GM18858 (cell line): ENCODE measurements around the gene HPS3.
"Not testable (repeated sequence)": the region's sequence is repeated elsewhere in the genome, so short reads cannot be mapped to it uniquely, and the experiment has no call there.

Experiments
- ATAC-seq: cut with Tn5 transposase; IDR thresholded peaks from one replicate; pipeline ENCODE4 v1.9.1; 2021; ENCODE audit not compliant: unreplicated experiment

Gene HPS3, protein sequence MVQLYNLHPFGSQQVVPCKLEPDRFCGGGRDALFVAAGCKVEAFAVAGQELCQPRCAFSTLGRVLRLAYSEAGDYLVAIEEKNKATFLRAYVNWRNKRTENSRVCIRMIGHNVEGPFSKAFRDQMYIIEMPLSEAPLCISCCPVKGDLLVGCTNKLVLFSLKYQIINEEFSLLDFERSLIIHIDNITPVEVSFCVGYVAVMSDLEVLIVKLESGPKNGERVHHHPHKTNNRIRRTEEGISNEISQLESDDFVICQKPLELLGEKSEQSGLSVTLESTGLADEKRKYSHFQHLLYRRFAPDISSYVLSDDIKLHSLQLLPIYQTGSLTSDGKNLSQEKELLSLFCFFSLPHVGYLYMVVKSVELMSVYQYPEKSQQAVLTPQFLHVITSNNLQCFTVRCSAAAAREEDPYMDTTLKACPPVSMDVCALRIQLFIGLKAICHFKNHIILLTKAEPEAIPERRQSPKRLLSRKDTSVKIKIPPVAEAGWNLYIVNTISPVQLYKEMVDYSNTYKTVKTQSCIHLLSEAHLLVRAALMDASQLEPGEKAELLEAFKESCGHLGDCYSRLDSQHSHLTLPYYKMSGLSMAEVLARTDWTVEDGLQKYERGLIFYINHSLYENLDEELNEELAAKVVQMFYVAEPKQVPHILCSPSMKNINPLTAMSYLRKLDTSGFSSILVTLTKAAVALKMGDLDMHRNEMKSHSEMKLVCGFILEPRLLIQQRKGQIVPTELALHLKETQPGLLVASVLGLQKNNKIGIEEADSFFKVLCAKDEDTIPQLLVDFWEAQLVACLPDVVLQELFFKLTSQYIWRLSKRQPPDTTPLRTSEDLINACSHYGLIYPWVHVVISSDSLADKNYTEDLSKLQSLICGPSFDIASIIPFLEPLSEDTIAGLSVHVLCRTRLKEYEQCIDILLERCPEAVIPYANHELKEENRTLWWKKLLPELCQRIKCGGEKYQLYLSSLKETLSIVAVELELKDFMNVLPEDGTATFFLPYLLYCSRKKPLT

DNA sequence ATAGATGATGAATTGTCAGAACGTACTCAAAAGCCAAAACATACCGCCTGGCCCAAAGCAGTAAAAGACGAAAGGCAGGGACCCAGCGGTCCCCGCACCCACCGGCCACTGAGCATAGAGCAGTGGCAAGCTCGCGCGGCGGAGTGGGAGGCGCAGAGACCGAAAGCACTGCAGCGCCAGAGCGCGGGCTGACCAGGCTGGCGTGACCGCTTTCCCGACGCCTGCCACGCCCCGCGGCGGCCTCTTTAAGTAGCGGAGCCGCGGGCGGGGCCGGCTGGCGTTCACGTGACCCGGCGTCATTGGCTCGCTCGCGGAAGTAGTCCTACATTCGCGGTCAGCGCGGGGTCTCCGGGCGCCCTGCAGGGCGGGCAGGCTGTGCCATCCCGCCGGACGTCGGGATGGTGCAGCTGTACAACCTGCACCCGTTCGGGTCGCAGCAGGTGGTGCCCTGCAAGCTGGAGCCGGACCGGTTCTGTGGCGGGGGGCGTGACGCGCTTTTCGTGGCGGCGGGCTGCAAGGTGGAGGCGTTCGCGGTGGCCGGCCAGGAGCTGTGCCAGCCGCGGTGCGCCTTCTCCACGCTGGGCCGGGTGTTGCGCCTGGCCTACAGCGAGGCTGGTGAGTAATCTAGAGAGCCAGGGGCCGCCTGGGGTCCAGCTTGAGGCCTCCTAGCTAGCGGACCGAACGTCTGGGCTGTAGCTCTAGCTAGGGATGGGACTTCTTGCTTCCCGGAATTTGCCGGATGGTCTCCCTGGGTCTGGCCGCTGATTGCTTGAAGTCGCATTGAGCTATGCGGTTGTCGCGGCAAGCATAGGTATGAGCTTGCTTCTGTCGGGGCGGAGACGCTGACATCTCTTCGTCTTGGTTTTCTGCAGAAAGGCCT, at the start of gene HPS3:
Gene HPS3 (plus strand): TSS at position 313 of the 880 bp plus-strand sequence. CDS start 86 bp downstream, at position 399.
- peak; percentile 89 for ATAC-seq

DNA sequence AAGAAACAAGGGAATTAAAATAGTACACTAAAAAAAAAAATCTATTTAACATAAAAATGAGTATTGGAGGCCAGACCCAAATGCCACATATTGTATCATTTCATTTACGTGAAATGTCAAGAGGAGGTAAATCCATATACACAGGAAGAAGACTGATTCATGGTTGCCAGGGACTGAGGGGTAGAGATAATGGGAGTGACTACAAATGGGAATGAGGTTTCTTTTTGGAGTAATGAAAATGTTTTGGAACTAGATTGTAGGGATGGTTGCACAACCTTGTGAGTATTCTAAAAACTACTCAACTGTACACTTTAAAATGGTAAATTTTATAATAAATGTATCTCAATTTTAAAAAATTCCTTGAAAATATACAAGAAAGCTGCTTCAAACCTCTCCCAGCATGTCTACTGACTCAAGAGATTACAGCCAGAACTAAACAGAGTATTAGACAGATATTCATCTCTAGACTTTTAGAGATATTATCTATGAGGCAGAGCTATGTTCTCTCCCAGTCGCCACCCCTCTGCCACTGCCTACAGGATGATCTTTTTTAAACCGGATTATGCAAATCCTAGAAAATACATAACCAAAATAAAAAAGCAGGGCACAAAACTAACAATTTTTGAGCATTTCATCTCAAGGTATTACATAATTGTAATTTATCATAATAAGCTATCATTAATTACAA, 49.3 kb upstream of the HPS3 start:
- ATAC-seq: no peak

DNA sequence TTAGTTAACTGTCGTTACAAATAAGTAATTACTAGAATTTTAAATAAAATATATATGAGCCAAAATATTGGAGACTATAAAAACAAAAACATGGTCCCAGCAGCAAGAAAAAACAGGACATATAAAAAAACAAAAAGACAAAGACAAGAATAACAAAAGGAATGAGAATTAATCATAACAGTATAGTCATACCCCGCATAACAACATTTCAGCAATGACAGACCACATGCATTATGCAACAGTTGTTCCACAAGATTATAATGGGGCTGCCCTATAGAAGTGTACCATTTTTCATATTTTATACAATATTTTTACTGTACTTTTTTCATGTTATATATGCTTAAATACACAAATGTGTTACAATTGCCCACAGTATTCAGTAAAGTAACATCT, 48.7 kb upstream of the HPS3 start:
- no peak for ATAC-seq

DNA sequence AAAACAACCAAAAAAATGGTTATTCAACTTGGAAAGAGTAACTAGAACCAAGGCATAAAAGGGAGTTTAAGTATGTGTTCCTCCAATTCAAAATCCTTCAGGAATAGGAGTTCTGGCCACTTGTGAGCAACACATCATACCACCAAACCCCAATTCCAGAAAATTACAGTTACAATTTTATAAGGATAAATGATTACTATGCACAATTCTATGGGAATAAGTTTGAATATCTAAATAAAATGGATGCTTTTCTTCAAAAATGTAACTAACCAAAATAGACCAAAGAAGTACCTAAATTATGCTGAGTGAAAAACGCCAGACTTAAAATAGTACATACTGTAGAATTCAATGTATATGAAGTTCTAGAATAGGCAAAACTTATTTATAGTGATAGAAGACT, 47.7 kb upstream of the HPS3 start:
- ATAC-seq: no peak

DNA sequence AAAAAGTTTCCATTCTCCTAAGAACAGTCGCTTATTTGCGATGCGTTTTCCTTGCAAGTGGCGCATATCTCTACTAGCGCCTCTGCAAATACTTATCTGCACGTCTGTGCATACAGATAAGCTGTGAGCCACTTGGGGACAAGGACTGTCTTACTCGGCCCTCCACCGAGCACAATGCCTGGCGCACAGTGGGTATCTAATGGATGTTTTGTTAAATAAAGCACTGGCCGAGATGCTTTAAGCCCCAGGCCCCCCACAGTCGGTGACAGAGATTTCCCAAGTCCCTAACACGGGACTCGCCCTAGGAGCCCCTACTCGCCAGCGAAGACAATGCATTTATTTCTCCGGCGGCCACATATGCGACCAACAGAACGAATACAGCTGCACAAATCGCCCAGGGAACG, 43.6 kb upstream of the HPS3 start:
- ATAC-seq: peak; percentile 29

DNA sequence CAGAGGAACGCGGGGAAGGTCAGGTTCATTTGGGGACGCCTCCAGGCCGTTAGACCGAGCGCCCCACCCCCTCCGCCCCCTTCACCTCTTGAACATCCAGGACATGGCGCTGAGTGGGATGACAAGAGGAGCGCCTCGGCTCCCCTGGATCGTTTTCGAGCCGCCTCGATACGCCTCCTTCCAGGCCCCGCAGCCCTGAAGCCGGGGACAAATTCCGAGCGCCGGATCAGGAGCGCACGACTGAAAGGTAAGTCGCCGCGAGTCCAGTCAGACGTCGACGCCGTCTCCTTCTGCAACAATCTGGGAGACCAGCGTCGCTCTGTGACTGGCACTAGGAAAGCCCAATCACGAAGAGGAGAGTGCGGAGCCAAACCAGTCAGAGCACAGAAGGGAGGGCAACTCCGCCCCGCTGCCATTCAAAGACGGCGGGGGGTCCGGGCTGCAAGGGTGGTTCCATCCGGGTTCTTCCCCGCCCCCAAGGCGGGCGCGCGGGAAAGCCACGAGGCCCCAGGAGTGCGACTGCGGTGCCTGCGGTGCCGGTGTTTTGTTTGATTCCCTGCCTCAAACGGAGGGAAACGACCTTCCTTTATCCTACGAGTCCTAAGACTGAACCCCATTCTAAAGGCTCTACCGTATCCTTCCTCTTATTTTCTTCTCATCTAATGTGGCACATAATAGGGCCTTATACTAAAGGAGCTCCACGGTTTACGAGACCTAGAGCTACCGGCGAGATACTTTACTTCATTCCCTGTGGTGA, 43.0 kb upstream of the HPS3 start, which contains the start of gene HLTF:
Gene HLTF (minus strand): TSS at position 302 of the 757 bp plus-strand sequence. CDS start 197 bp downstream, at position 105.
- peak; percentile 96 for ATAC-seq

DNA sequence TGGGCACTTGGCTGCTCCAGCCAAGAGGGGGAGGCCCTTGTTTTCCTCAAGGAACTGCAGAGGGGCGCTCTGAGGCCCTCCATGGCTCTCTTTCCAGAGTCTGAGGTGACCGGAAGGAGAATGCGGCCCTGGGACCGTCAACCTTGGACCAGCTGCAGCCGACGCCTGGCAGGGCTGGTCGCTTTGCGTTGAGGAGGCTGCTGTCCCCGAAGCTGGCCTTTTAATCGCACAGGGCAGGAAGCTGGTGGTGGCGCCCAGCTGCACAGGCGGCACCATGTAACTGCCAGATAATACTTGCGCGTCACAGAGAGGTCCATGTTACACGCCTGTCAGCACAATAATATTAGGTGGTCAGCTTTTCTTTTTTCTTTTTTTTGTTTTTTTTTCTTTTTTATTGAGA, 42.2 kb upstream of the HPS3 start:
- ATAC-seq: no peak

DNA sequence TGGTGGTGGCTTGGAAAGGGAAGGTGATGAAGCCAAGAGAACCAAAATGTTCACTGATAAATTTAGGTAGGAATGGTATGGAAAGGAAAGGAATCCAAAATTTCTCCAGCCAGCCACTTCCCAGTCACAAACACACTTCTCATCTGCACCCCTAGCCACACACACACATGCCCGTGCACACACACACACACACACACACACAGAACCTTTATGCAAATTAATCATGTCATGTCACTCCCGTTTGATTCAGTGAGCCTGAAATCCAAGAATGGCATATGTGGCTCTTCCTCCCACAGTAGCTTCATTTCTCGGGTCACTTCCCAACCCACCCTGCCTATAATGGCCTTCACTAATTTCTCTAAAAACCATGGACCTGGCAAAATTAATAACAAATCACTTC, 40.0 kb upstream of the HPS3 start:
- ATAC-seq: no peak

DNA sequence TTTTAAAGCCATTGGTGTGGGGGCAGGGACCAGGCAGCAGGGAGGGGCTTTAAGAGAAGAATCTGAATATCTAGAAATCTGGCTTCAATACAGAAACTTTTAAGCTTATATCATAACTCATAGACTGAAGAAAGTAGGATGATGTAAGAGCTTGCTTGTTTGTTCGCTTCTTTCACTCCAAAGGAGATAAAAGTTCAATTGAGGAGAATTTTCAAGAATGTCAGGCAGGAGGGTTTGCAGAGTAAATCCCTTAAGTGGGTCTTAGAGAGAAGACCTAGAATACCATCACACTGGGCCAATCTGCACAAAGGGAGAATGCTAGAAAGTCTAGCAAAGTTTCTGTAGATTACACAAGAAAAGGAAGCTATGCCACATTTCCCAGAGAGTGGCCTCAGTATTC, 39.0 kb upstream of the HPS3 start:
- ATAC-seq: no peak

DNA sequence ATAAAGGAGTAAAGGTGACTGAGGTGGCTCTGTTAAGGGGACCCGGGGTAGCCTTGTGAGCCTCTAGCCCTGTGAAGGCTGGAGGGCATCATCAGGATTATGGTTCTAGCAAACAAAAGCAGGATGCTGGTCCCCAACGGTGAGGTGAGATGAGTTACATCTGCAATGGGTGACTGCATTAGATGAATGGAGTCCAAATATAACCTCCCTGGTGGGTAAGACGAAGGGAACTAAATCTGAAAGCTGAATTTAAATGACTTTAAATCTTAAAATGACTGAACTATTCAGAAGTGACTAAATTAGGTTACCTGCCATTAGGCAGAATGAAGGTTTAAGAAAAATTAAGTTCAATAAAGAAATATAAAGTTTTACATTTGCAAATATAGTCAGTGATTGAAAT, 38.5 kb upstream of the HPS3 start:
- ATAC-seq: peak; percentile 24

DNA sequence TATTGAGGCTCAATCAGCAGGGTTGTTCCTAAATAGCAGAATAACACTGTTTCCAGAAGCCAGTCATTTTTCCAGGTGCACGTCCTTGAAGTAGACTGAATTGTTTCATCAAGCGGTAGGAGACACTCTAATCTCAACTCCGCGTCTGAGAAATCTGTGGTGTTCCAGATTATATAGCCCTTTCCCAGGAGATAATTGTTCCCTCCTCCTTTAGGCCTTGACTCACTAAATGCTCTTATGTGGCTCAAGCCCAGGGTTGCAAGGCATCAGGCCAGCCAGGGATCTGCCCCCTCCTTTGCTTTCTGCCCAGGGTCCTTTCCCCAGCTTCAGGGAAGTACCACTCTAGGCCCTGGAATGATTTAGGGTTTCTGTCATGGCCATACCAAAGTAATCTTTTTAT, 37.5 kb upstream of the HPS3 start:
- no peak for ATAC-seq

DNA sequence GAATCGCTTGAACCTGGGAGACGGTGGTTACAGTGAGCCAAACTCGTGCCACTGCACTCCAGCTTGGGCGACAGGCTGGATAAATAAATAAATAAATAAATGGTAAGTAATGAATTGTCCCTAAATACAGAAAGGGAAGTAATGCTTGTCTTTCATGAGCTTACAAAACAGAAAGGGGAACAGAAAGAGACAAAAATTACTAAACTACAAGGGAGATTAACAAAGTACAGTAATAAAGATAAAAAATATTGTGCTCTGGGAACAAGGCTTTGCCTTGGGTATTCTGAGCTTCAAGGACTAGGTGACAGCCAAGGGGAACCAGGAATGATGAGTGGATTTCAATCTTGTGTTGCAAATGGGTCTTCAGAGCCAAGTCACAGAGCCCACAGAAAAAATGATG, 34.0 kb upstream of the HPS3 start:
- peak; percentile 92 for ATAC-seq

DNA sequence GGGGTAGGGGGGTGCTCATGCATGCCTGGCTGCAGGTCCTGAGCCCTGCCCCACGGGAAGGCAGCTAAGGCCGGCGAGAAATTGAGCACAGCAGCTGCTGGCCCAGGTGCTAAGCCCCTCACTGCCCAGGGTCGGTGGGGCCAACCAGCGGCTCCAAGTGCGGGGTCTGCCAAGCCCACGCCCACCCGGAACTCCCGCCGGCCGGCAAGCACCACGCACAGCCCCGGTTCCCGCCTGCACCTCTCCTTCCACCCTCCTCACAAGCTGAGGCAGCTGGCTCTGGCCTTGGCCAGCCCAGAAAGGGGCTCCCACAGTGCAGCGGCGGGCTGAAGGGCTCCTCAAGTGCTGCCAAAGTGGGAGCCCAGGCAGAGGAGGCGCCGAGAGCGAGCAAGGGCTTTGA, 31.5 kb upstream of the HPS3 start:
- ATAC-seq: not testable (repeated sequence)

DNA sequence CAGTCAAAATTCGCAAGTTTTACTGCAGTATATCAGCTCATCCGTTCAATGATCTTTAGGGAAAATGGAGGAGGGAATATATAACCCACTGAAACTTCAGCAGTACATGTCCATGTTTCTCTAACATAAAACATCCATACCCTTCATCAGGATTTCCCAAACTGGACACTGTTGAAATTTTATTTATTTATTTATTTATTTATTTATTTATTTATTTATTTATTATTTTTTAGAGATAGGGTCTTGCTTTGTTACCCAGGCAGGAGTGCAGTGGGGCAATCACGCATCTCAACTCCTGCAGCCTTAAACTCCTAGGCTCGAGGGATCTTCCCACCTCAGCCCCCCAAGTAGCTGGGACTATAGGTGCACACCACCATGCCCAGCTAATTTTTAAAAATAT, 28.3 kb upstream of the HPS3 start:
- ATAC-seq: no peak

DNA sequence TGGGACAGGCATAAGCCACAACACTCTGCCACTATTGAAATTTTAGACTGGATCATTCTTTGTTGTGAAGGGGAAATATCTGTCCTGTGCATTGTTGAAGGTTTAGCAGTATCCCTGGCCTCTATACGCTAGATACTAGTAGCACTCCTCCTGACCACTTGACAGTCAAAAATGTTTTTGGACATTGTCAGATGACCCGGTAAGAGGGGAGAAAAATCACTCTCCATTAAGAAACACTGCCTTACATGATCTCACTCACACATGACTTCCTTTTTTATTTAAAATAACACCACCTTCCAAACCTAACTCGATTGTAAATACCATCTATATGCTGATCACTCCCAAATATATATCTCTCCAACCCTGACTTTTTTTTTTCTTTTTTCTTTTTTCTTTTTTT, 27.8 kb upstream of the HPS3 start:
- ATAC-seq: no peak

DNA sequence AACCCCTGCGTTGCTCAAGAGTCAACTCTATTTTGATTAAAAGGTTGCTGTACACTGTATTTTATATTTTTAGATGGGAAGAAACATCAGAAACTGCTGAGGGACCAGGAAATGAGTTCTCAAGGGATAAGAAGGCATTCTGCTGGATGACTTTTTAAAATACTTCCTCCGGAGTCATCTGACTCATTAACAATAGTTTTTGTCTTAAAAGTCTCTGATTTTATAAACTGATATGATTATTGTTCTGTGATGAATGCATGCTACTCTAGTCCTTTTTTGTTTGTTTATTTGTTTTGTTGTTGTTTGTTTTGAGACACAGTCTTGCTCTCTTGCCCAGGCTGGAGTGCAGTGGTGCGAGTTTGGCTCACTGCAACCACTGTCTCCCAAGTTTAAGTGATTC, 25.0 kb upstream of the HPS3 start:
- ATAC-seq: no peak

DNA sequence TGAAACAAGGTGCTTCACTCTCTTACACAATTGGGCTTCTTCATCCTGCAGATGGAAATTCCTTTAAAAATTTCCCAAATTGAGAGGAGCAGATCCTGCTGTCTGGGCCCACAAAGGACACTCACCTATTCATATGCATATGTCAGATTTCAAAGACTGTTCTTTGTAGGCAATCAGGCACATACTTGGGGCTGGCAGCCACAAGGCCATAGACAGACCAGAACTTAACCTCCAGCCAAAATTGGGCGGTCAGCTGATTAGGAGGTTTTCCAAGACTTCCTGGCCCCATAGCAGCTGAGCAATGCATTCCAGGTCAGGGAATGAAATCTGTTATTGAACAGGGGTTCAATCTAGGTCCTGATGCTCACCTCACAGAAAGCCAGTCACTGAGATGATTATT, 15.0 kb upstream of the HPS3 start:
- ATAC-seq: no peak

DNA sequence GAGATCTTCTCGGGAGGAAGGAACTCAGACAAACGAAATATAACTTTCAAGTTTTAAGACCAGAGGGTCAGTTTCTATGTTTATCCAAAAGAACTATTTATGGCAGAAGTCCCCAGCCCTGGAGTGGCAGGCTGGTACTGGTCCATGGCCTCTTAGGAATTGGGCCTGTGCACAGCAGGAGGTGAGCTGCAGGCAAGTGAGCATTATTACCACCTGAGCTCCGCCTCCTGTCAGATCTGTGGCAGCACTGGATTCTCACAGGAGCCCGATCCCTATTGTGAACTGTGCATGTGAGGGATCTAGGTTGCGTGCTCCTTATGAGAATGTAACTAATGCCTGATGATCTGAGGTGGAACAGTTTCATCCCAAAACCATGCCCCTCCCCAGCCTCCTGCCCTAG, 14.3 kb upstream of the HPS3 start:
- no peak for ATAC-seq

DNA sequence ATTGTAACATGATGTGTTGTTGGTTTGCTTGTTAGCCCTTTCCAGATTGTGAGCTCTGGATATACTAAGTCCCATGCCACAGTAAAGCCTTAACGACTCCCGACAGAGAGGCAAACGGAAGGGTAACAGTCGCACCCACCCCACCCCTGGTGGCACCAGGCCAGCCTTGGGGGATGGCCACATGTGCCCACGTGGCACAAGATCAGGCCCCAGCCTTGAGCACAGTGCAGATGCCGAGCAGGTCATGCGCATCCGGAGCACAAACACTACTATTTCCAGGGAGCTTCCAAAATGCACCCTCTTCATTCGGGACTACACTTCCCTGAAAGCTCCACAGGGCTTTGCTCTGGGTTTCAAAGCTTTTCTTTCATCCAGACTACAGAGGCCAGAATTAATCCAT, 10.7 kb upstream of the HPS3 start:
- ATAC-seq: no peak

DNA sequence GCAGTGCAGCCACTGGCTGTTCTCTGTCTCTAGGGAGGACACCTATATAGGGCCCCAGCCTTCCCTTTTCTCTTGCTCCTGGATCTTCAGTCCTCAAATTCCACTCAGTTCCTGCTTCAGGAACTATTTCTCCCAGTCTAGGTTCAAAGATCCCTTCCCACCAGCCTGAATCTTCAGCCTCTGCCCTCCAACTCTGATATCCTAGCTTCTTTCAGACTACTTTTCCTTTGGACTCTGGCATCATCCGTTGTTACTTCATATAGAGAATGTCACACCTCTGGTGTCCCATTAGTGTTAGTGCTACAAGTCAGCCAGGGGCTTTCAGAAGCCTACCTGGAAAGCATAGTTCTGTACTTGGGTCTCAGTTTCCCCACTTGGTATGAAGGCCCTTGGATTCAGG, 10.0 kb upstream of the HPS3 start:
- ATAC-seq: no peak
